Stimulated activated CD8-positive, alpha-beta memory T cell treated with anti-CD3 and anti-CD28 coated beads, Interleukin-4, amount 100 ng/mL, for 1 hour (primary cell): Measurements from ENCODE around the gene APCS.

Source experiments
- DNase-seq, 2 donors: peaks; one replicate each; pipeline ENCODE4 v3.0.0-alpha.2; 2020; ENCODE audit warnings: low read depth in 2 of 2, low spot score in 1 of 2

The APCS gene, protein sequence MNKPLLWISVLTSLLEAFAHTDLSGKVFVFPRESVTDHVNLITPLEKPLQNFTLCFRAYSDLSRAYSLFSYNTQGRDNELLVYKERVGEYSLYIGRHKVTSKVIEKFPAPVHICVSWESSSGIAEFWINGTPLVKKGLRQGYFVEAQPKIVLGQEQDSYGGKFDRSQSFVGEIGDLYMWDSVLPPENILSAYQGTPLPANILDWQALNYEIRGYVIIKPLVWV

DNA sequence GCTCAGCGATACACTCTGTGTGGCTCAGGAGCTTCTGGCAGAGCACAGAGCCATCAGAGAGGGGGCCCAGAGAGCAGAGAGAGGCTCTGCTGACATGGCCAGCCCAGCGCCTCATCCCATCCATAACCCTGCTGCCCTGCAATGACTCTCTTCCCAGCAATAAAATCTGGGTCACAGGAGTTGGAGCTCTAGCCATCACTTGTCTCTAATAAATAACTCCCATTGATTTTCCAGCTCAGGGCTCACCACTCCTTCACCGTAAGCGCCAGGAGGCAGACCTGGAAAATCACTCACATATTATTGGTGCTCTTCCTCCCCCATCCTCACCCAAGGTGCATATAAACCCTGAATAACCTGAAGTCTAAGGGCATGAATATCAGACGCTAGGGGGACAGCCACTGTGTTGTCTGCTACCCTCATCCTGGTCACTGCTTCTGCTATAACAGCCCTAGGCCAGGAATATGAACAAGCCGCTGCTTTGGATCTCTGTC lies at the start of gene APCS:
APCS (plus strand) TSS at position 366 of the 491 bp plus-strand sequence; CDS start at position 462, 96 bp downstream.
- no peak for DNase-seq

DNA sequence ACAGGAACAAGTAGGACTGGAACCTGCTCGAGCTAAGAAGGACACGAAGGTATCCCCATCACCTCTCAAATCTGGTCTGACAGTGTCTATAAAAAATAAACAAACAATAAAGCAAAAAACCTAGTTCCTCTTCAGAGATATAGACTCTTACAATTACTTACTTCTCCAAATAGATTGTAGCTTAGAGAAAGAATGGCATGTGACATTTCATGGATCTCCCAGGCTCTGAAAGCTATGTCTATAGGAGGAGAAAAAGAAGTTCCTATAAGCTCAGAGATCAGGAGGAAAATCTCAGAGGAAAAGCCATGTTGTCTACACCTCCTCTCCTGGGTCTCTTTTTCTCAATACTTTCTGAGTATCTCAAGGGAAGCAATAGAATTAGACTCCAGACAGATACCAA lies 39.5 kb upstream of the APCS start:
- DNase-seq: no peak

DNA sequence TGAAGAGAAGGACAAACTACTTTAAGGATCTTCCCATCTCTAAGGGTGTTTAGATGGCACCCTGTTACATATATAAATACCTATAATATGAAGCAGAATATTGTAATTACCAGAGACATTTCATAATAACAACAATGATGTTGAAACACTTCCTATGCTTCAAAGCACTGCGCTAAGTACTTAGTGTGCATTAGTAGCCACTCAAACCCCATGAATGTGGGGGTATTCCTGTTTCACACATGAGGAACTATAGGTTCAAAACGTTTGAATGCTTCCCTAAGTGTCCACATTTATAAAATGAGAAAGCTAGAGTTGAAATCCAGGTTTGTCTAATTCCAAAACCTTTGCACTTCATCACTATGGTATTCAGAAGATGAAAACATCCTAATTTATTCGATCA lies 33.4 kb upstream of the APCS start:
- no peak for DNase-seq

DNA sequence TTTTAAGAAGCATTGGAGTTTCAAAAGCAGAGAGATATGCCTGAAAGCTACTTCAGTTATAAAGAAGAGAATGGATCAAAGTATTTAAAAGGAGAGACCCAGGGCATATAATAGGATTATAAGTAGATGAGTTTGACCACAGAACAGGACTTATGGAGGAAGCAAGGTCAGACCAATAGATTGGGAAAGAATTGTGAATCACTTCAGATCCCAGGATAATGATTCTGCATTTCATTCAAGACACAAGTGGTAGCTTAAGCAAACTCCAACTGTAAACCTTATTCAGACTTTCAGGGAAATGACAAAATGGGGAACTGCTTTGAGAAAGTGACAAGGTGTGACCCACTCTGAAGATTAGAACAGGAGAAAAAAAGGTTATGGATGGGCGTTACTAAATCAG lies 32.9 kb upstream of the APCS start:
- no peak for DNase-seq

DNA sequence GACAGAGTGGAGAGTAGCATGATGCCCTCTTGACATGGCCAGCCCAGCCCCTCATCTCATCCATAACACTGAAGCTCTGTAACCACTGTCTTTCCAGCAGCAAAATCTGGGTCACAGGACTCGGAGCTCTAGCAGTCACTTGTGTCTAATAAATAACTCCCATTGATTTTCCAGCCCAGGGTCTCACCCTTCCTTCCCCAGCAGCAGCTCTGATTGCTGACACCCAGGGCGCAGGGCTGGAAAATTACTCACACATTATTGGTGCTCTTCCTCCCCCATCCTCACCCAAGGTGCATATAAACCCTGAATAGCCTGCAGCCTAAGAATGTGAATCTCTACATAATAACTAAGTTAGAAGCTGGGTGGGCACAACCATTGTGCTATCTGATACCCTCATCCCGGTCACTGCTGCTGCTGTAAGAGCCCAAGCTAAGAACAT lies 30.7 kb upstream of the APCS start:
- no peak for DNase-seq

DNA sequence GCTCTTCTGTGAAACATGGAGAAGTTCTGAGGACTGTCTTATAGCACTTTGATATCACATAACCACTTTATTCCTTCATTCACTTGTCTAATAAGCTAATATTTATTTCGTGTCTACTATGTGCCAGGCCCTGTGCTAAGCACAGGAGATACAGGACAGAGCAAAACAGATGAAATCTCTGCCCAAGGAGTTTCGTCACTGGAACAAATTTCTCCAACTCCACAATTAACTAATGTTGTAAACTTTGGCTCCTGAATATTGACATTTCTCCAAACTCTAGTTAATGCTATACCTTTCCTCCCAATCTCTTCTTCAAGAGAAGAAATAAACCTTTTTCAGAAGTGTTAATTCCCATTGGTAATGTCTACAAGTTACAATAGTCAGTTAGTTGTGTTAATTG lies 27.0 kb upstream of the APCS start:
- DNase-seq: no peak

DNA sequence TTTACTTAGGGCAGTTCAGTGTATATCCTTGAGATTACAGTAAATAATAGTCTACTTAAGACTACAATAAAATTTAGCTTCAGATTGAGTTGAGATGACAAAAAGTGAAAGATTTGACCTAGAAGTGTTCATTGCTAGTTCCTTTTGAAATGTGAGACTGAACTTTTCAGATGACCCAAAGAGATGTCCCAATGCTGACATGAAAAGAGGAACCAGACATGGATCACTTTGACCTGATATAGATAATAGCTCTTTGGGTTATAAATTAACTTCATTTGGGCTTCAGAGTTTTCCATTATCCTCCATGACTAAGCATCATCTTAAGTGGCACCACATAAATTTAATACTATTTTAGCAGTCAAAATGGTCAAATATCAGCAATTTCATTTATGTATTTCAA lies 26.1 kb upstream of the APCS start:
- no peak for DNase-seq

DNA sequence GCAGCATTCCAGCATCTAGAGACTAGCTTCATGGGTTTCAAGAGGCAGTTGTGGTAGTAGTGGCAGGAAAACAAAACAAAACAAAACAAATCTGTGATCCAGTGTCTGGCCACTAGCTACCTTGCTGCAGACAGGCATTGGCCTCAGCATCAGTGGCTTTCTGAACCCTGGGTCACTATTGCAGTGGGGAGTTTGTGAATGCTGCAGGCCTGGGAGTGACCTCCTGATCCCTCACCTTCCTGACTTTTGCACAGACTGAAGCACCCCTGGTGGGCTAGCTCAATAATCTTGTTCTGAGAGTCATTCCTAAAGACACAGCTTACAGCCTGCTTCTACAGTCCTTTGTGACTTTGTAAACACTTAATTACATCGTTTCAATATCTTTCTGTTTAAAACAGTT lies 24.9 kb upstream of the APCS start:
- DNase-seq: no peak

DNA sequence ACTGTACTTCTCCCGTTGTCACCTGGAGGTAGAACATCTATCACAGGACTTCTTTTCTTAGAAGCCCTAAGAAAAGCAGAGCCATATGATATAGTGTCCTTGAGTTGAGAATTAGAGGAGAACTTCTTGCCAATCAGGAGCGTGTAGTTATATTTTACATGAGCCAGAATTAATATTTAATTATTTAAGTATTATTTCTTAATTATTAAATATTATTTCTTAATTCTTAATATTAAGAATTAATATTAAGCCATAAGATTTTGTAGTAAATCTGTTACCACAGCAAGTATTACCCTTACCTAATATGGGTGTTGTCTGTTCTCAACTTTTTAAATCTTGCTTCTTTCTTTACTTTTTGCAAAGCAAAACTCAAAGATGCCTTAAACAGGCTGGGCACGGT lies 10.2 kb upstream of the APCS start:
- DNase-seq: no peak

DNA sequence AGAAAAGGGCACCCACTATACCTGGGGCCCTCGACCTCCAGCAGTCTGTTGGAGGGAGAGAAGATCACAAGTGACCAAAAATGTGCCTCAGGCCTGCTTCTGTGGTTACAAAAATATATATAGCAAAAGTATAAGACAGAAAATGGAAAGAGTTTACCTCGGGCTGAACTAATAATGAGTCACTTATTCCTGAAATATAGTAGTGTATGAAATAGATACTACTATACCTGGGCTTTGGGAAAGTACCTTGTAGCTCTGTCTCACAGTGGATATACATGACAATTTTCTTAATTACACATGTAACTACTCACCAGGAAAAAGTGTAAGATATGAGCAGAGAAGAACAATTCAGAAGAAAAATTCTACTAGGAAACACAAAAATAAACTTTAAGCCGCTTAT lies 7.3 kb upstream of the APCS start:
- DNase-seq: no peak

DNA sequence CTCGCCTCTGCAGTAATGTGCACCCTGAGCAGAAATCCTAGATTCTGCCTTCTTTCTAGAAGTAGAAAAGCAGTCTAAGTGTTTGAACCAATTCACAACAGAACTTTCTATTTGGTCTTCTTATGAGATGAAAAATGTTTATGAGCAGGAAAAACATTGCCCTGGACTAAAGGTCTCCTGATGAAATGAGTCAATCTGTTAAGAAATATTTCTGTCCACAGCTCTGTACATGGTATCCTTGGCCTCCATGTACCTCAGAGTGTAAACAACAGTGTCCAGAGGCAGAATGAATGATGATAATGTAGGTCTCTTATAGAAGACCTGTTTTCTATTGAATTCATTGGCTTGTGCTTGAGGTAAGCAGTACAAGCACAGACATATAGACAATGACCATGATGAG lies 6.2 kb upstream of the APCS start:
- DNase-seq: no peak

DNA sequence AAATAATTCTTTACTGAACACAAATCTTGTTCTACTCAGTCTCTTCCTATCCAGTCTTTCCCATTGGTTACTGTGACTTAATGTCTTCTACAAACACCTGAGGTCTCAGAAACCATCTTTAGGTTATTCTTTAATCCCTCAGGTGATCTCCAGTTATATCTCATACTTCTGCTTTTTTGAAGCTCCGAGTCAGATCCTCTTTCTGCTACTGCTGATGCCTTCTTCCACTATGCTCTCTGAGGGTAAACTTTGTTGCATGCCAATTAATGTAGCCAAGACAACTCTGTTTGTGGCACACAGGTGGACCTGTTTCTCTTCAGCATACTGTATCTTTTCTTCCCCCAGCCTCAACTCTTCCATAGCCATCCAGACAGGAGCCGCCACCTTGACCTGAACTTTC lies 3.1 kb upstream of the APCS start:
- no peak for DNase-seq

DNA sequence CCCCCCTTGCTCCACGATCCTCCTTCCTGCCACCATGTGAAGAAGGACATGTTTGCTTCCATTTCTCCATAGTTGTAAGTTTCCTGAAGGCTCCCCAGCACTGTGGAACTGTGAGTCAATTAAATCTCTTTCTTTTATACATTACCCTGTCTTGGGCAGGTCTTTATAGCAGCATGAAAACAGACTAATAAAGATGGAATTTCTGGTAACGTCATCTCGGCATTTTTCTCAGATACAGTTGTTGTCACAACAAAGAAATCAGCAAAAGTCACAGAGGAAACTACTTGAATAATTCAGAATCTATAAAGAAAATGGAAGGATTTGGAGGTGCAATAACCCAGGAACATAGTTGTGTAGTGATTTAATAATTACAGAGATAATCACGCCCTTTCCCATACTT lies 4.4 kb downstream of the APCS start:
- DNase-seq: no peak

DNA sequence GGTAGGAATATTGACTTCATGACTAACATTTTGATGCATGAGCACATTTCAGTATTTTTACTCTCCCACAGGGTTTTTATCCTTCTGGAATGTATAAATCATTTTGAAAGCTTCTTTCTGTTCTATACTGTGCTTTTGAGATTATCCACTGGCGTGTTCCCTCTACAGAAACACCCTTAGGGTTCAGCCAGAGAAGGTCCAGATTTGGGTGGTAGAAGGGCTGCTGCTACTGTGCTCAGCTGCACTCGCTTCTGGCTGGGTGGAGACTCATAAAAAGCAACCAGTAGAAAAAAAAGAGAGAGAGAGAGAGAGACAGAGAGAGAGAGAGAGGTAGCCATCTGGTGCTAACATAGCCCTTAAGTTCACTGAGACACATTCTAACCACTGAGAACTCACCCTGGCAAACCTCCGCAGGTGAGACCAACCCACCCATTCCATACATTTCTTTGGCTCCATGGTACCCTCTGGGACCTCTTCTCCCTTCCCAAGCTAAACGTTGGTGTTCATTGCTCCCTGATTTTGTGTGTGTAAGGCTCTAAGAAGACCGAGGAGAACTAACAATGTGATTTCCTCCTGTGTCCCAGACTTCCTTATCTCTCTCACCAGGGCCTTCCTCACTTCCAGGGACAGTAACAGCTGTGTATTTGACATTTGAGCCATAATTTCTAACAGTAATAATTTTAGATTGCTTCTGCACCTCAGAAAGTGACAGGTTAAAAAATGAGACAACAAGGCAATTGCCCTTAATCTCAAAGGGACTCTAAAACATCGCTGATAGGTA lies 7.2 kb downstream of the APCS start:
- no peak for DNase-seq

DNA sequence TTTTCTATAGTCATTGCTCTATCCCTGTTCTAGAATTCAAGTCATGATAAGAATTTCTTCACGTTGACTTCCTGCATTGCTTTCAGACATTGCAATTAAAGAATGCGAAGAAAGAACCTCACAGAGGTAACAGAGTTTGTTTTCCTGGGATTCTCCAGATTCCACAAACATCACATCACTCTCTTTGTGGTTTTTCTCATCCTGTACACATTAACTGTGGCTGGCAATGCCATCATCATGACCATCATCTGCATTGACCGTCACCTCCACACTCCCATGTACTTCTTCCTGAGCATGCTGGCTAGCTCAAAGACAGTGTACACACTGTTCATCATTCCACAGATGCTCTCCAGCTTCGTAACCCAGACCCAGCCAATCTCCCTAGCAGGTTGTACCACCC lies 10.6 kb downstream of the APCS start:
- no peak for DNase-seq

DNA sequence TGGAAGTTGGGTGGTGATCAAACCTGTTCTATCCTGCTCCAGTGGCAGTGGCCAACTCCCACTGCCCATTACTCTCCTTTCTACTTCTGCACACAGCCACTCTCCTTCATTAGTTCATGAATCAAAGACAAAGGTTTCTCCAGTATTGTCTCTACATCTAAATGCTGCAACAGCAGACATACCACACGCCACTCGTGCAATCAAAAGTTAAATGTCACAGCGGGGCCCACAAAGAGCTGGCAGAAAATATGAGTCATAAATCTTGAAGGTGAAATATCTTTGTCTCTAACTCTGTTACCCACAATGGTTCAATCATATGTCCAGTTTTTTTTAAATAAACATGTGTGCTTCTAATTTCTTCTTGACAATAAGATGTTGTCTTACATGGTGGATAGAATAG lies 13.3 kb downstream of the APCS start:
- DNase-seq: no peak

DNA sequence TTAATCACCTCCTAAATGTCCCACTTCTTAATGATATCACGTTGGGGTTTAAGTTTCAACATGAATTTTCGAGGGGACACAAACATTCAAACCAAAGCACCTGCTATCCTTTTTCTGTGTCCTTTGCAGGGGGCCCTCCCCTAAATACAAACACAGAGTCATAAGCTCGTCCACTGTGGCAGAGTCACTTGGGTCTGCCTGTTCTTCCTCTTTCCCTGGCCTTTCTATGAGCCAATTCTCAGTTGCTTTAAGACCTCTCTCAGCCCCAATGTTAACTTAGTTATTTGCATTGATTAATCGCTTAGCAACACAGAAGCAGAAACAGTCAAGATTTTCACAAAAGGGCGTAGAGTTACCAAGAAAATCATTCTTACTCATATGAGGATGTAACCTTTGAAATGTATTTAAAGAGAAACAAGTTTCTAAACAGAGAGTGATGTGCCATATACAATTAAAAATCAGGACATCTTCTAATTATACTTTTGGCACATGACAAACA lies 14.9 kb downstream of the APCS start:
- DNase-seq: no peak

DNA sequence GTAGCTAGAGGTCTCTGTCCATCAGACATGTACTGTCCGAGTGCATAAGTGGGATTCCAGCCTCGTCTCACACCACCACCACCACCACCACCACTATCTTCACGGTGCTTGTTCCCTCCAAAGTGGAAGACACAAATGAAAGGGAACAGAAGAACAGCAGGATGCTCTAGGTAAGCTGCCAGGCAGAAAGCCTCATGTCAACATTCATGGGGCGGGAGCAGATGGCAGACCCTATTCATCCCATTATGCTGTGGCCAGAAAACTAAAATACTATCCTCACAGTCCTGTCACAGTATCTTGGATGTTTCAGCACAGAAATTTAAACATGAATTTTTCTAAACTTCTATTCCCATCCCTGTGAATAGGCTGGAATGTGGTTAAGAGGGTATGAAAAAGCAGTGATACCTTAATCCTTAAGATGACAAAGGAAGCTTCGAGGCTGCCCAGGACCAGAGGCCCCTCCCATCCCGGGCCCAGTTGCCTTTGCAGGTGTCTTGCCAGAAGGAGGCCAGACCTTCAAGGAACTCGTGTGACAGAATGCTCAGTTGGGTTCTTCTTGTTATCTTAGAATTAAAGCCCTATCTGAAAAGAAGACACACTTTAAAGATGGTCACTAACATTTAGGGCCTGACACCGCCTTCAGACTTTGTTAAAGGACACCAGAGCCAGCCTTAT lies 24.7 kb downstream of the APCS start:
- no peak for DNase-seq

DNA sequence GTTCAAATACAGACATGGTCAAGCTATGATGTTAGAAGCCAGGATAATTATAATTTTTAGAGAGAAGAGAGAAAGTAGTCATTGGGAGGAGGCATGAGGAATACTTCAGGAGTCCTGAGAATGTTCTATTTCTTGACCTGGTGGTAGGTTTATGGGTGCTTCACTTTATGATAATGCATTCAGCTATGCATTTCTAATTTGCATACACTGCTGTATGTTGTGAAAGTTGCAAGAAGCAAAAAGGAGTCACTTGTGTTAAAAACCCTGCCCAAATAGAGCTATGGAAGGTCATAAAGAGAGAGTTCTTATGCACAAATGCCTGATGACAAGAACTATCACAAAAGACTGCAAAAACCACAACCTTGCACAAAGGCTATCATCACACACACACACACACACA lies 45.3 kb downstream of the APCS start:
- no peak for DNase-seq
